Stimulated activated CD8-positive, alpha-beta memory T cell treated with anti-CD3 and anti-CD28 coated beads, Interleukin-12 subunit alpha, Interleukin-12 subunit beta, amount 100 ng/mL, for 4 hours (primary cell): ENCODE results near the gene PAMR1.
A peak's percentile ranks its signal among the peaks of the same experiment; 100 is the strongest.

Experiments
- DNase-seq: peaks from one replicate; pipeline ENCODE4 v3.0.0-alpha.2; 2020; ENCODE audit warnings: low read depth

The PAMR1 gene

GRCh38 chr11:35402751-35403660 lies 122.4 kb downstream of the PAMR1 start:
- no peak for DNase-seq

GRCh38 chr11:35398881-35399280 lies 126.5 kb downstream of the PAMR1 start:
- DNase-seq: no peak

- no peak for DNase-seq
Measured at GRCh38 chr11:35394941-35395340, 130.5 kb downstream of the PAMR1 start.

- no peak for DNase-seq
Measured at GRCh38 chr11:35393098-35393497, 132.3 kb downstream of the PAMR1 start.

- DNase-seq: peak; percentile 74
Measured at GRCh38 chr11:35391922-35392688, 133.3 kb downstream of the PAMR1 start.

GRCh38 chr11:35390737-35391682 lies 134.4 kb downstream of the PAMR1 start:
- no peak for DNase-seq

- DNase-seq: no peak
Measured at GRCh38 chr11:35389897-35390465, 135.4 kb downstream of the PAMR1 start.

- DNase-seq: no peak
Measured at GRCh38 chr11:35389112-35389511, 136.3 kb downstream of the PAMR1 start.

- no peak for DNase-seq
Measured at GRCh38 chr11:35388061-35388460, 137.4 kb downstream of the PAMR1 start.

- no peak for DNase-seq
Measured at GRCh38 chr11:35387111-35387982, 138.1 kb downstream of the PAMR1 start.

GRCh38 chr11:35383953-35384352 lies 141.5 kb downstream of the PAMR1 start:
- no peak for DNase-seq
